Body of pancreas (tissue), 4 donors: Measurements from ENCODE around the gene PCCA.

Source experiments
- CTCF ChIP-seq, 7 experiments: fragments of 450-650 bp in 4 of 7; fragments of 200-600 bp in 3 of 7; sonication (generic) in 3 of 7; IDR thresholded peaks; one replicate each; pipeline ENCODE4 v1.5.1; 2016 to 2019; ENCODE audit warnings: antibody characterized with exemption in 7 of 7
- POLR2A ChIP-seq, 3 donors: fragments of 450-650 bp; IDR thresholded peaks; one replicate each; pipeline ENCODE4 v1.6.1; 2016; ENCODE audit warnings: antibody characterized with exemption in 3 of 3, mild to moderate bottlenecking in 2 of 3

GRCh38 chr13:100159584-100159983 lies 70.7 kb downstream of the PCCA start:
- no peak for TF ChIP-seq POLR2A (IDR thresholded peaks at IDR 0.05)
- no peak for TF ChIP-seq CTCF (IDR thresholded peaks at IDR 0.05)
